ENCODE measurements around the gene TM2D3. TPM values are rescaled to one million over a fixed set of nuclear protein-coding genes. Genes with fewer than 3 reads are reported as not detected.

The TM2D3 gene
- total RNA-seq, 2 donors from 2014 or later, result 33.7 to 42.7 TPM

- Histone ChIP-seq H3K27ac (peak overlapping the region; percentile 96), H3K4me1 (peaks cover 6% of the 10 kb centered on the region), H3K36me3 (no peaks in the 10 kb centered on the region), H3K9me3 (no peaks in the 10 kb centered on the region), H3K9ac (ENCODE audit: low read depth in 2 of 2, low read length in 2 of 2) (peak overlapping the region; percentile 92 to 97), H3K4me3 (peak overlapping the region; percentile 71), H3K27me3 (no peaks in the 10 kb centered on the region)
- no peak for TF ChIP-seq CTCF (IDR thresholded peaks at IDR 0.05)
- DNase-seq, result peak; percentile 67
- intact Hi-C loops (cut with DNase I), result no loop called here
These were observed 555 bp downstream of the TM2D3 start for GRCh38 chr15:101651554-101652097.

- intact Hi-C loops (cut with DNase I), result no loop called here
- H3K4me1 ChIP-seq, result peaks cover 6% of the 10 kb centered on the region
- H3K9me3 ChIP-seq, result no peaks in the 10 kb centered on the region
- no peak for DNase-seq
- no peak overlapping the region for H3K27ac ChIP-seq
- no peak for TF ChIP-seq CTCF (IDR thresholded peaks at IDR 0.05)
- H3K4me3 ChIP-seq, result no peak overlapping the region
- H3K9ac ChIP-seq (ENCODE audit: low read depth in 2 of 2, low read length in 2 of 2), result no peak overlapping the region
- H3K36me3 ChIP-seq, result peaks cover 5% of the 10 kb centered on the region
- H3K27me3 ChIP-seq, result no peaks in the 10 kb centered on the region
These were observed 2.0 kb downstream of the TM2D3 start for GRCh38 chr15:101650145-101650544.

- Histone ChIP-seq H3K4me1 (peaks cover 5% of the 10 kb centered on the region), H3K27me3 (no peaks in the 10 kb centered on the region), H3K9ac (ENCODE audit: low read depth in 2 of 2, low read length in 2 of 2) (no peak overlapping the region), H3K4me3 (no peak overlapping the region), H3K9me3 (no peaks in the 10 kb centered on the region), H3K27ac (no peak overlapping the region), H3K36me3 (peaks cover 11% of the 10 kb centered on the region)
- intact Hi-C loops (cut with DNase I), result no loop called here
- no peak for DNase-seq
- no peak for TF ChIP-seq CTCF (IDR thresholded peaks at IDR 0.05)
These were observed 3.8 kb downstream of the TM2D3 start for GRCh38 chr15:101648356-101648755.

- no peak for TF ChIP-seq CTCF (IDR thresholded peaks at IDR 0.05)
- Histone ChIP-seq H3K9me3 (no peaks in the 10 kb centered on the region), H3K4me3 (no peak overlapping the region), H3K9ac (ENCODE audit: low read depth in 2 of 2, low read length in 2 of 2) (no peak overlapping the region), H3K4me1 (no peaks in the 10 kb centered on the region), H3K27me3 (no peaks in the 10 kb centered on the region), H3K36me3 (peaks cover 11% of the 10 kb centered on the region), H3K27ac (no peak overlapping the region)
- intact Hi-C loops (cut with DNase I), result no loop called here
- DNase-seq, result no peak
These were observed 4.9 kb downstream of the TM2D3 start for GRCh38 chr15:101647251-101647650.

GRCh38 chr15:101646672-101647071 is 5.5 kb downstream of the TM2D3 start:
- Histone ChIP-seq H3K9me3 (no peaks in the 10 kb centered on the region), H3K36me3 (peaks cover 11% of the 10 kb centered on the region), H3K27me3 (no peaks in the 10 kb centered on the region), H3K4me3 (no peak overlapping the region), H3K4me1 (no peaks in the 10 kb centered on the region), H3K27ac (no peak overlapping the region), H3K9ac (ENCODE audit: low read depth in 2 of 2, low read length in 2 of 2) (no peak overlapping the region)
- intact Hi-C loops (cut with DNase I), result no loop called here
- no peak for DNase-seq
- TF ChIP-seq CTCF (IDR thresholded peaks at IDR 0.05), result no peak
